Left ventricle myocardium inferior (tissue), 1 donor: ENCODE data around the gene FAM133A. TPM values are rescaled to one million over a fixed set of nuclear protein-coding genes. Genes with fewer than 3 reads are reported as not detected.
A peak's percentile ranks its signal among the peaks of the same experiment; 100 is the strongest.

ENCODE experiments used
- DNase-seq: peaks from one replicate; pipeline ENCODE4 v3.0.0-alpha.2; 2020
- H3K27ac ChIP-seq: fragments of 200-600 bp; replicated peaks from 2 replicates; pipeline ENCODE4 v1.8.0; 2021
- H3K27me3 ChIP-seq: fragments of 200-600 bp; 2 replicates; pipeline ENCODE4 v1.8.0; 2021; ENCODE audit warnings: low read depth
- H3K36me3 ChIP-seq: fragments of 200-600 bp; 2 replicates; pipeline ENCODE4 v1.8.0; 2021
- H3K4me1 ChIP-seq: fragments of 200-600 bp; 2 replicates; pipeline ENCODE4 v1.8.0; 2021
- H3K4me3 ChIP-seq: fragments of 200-600 bp; 2 replicates; pipeline ENCODE4 v1.8.0; 2021; ENCODE audit warnings: mild to moderate bottlenecking, moderate library complexity
- H3K9me3 ChIP-seq: fragments of 200-600 bp; replicated peaks from 2 replicates; pipeline ENCODE4 v1.8.0; 2021
- CTCF ChIP-seq: fragments of 200-600 bp; IDR thresholded peaks from 2 replicates; pipeline ENCODE4 v1.8.0; 2021; ENCODE audit warnings: antibody characterized with exemption, mild to moderate bottlenecking, borderline replicate concordance
- intact Hi-C: fragments of 100-400 bp; cut with micrococcal nuclease; formaldehyde crosslinking; loops from one replicate; pipeline ENCODE4 v1.11.0; 2022
- long read RNA-seq: library from polyadenylated mRNA; unstranded; transcript quantifications from one replicate; pipeline ENCODE4 v2.0.0, GENCODE V29; 2021
- total RNA-seq: library from RNA; stranded (reverse); fragmentation: NEBNext Ultra II Directional; extraction: Animal tissue kit (Norgen Biotek cat#: 25700); gene quantifications from one replicate; pipeline ENCODE4 v1.2.1, GENCODE V29; 2021
- donor health status: DM: no; HTN: yes; CAD: no; lungs with severe emphysema.

FAM133A gene
- 0.58 TPM for total RNA-seq
- long read RNA-seq, partial matches to known transcripts: 0 of 1 reads
- long read RNA-seq, other reads (novel, unspliced or antisense): 1 of 1 reads

GRCh38 chrX:93673869-93674271 lies at the start of gene FAM133A:
Gene FAM133A, plus strand, starts transcription at chrX:93674206. Its CDS starts 35,214 bp downstream, at chrX:93709420.
- Histone ChIP-seq H3K9me3 (no peaks in the 10 kb centered on the region), H3K27me3 (no peaks in the 10 kb centered on the region), H3K4me1 (peaks cover 8% of the 10 kb centered on the region), H3K36me3 (no peaks in the 10 kb centered on the region), H3K27ac (peak within 1 kb of the TSS; percentile 66), H3K4me3 (peak within 1 kb of the TSS; percentile 71)
- intact Hi-C loops: no loop called here
- TF ChIP-seq CTCF: no peak
- no peak for DNase-seq

GRCh38 chrX:93637591-93637990 lies 36.4 kb upstream of the FAM133A start:
- DNase-seq: no peak

GRCh38 chrX:93649381-93649780 lies 24.6 kb upstream of the FAM133A start:
- Histone ChIP-seq H3K36me3 (no peaks in the 10 kb centered on the region), H3K27ac (no peak overlapping the region), H3K4me1 (no peaks in the 10 kb centered on the region), H3K4me3 (no peak overlapping the region), H3K27me3 (no peaks in the 10 kb centered on the region), H3K9me3 (peaks cover 5% of the 10 kb centered on the region)
- intact Hi-C loops: no loop called here
- no peak for DNase-seq
- TF ChIP-seq CTCF: no peak

More at GRCh38 chrX:93637591-93637990, 36.4 kb upstream of the FAM133A start:
- intact Hi-C loops: no loop called here
- no peaks in the 10 kb centered on the region for H3K36me3 ChIP-seq
- no peaks in the 10 kb centered on the region for H3K4me1 ChIP-seq
- no peaks in the 10 kb centered on the region for H3K9me3 ChIP-seq
- TF ChIP-seq CTCF: no peak
- H3K4me3 ChIP-seq: no peak overlapping the region
- no peak overlapping the region for H3K27ac ChIP-seq
- H3K27me3 ChIP-seq: no peaks in the 10 kb centered on the region

- no peaks in the 10 kb centered on the region for H3K27me3 ChIP-seq
- H3K36me3 ChIP-seq: no peaks in the 10 kb centered on the region
- DNase-seq: no peak
- intact Hi-C loops: no loop called here
- no peak overlapping the region for H3K27ac ChIP-seq
- H3K4me3 ChIP-seq: no peak overlapping the region
- H3K9me3 ChIP-seq: no peaks in the 10 kb centered on the region
- no peaks in the 10 kb centered on the region for H3K4me1 ChIP-seq
- no peak for TF ChIP-seq CTCF
Measured at GRCh38 chrX:93660575-93660974, 13.4 kb upstream of the FAM133A start.

- no peak for TF ChIP-seq CTCF
- peaks cover 8% of the 10 kb centered on the region for H3K4me1 ChIP-seq
- intact Hi-C loops: no loop called here
- H3K9me3 ChIP-seq: no peaks in the 10 kb centered on the region
- H3K27me3 ChIP-seq: no peaks in the 10 kb centered on the region
- H3K27ac ChIP-seq: peak within 1 kb of the TSS; percentile 66
- peak within 1 kb of the TSS; percentile 71 for H3K4me3 ChIP-seq
- H3K36me3 ChIP-seq: no peaks in the 10 kb centered on the region
- peak; percentile 47 for DNase-seq
Measured at GRCh38 chrX:93673056-93673868, 744 bp upstream of the FAM133A start, which contains the start of gene NAP1L3. Gene NAP1L3, minus strand, starts transcription at chrX:93673578. Its CDS starts 274 bp downstream, at chrX:93673304.
